ENCODE data around the gene SRSF8. TPM values are rescaled to one million over a fixed set of nuclear protein-coding genes. Genes with fewer than 3 reads are reported as not detected.

The SRSF8 gene
- total RNA-seq, 2 donors from 2014 or later = 25.6 to 39.9 TPM

DNA sequence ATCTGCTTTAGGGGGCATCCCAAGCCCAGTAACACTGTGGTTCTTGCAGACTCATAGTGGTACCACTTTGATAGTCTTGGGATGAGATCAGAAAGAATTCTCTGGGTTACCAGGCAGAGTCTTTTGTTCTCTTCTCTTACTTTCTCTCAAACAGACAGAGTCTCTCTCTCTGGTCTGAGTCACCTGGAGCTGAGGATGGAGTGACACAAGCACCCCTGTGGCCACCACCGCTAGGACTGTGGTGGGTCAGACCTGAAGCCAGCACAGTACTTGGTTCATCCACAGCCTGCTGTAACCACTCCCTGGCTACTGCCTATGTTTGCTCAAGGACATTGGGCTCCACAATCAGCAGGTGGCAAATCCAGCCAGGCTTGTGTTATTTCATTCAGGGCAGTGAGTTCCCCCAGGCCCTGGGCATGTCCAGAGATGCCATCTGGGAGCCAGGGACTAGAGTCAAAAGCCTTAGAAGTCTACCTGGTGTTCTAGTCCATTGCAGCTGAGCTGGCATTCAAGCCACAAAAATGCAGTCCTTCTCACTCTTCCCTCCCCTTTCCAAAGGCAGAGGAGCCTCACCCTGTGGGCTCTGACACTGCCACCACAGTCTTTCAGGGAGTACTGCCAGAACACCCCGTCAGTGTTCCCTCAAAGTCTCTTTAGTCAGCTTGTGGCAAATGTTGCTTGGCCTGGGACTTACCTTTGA lies 52.8 kb downstream of the SRSF8 start:
- no peaks in the 10 kb centered on the region for H3K36me3 ChIP-seq
- DNase-seq (ENCODE audit: low spot score) (no peak), ATAC-seq (ENCODE audit: insufficient number of reproducible peaks, low FRiP score, low read depth) (no peak)
- H3K4me1 ChIP-seq (ENCODE audit: control insufficient read depth in 1 of 2, low read depth in 2 of 2) = no peaks in the 10 kb centered on the region
- H3K9me3 ChIP-seq = no peaks in the 10 kb centered on the region
- H3K27me3 ChIP-seq (replicated peaks; ENCODE audit: insufficient read depth) = no peaks in the 10 kb centered on the region
- no peak overlapping the region for H3K27ac ChIP-seq
- H3K4me3 ChIP-seq = no peak overlapping the region
- TF ChIP-seq, protein P1, sequence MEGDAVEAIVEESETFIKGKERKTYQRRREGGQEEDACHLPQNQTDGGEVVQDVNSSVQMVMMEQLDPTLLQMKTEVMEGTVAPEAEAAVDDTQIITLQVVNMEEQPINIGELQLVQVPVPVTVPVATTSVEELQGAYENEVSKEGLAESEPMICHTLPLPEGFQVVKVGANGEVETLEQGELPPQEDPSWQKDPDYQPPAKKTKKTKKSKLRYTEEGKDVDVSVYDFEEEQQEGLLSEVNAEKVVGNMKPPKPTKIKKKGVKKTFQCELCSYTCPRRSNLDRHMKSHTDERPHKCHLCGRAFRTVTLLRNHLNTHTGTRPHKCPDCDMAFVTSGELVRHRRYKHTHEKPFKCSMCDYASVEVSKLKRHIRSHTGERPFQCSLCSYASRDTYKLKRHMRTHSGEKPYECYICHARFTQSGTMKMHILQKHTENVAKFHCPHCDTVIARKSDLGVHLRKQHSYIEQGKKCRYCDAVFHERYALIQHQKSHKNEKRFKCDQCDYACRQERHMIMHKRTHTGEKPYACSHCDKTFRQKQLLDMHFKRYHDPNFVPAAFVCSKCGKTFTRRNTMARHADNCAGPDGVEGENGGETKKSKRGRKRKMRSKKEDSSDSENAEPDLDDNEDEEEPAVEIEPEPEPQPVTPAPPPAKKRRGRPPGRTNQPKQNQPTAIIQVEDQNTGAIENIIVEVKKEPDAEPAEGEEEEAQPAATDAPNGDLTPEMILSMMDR (IDR thresholded peaks at IDR 0.05) = no peak

Other genes with a start within 250 kb of the SRSF8 start
- 10 to 100 TPM; 35.2 to 46.6 TPM for gene CWC15, start 93.4 kb upstream of the SRSF8 start, total RNA-seq
- gene KDM4D, start 93.2 kb upstream of the SRSF8 start, total RNA-seq = 1 to 10 TPM in 1 of 2 donors, under 1 TPM in 1; 0.54 to 1.9 TPM
- gene KDM4E, start 41.7 kb upstream of the SRSF8 start, total RNA-seq = not detected
- not detected for gene KDM4F, start 17.5 kb upstream of the SRSF8 start, total RNA-seq
- gene ENDOD1, start 22.9 kb downstream of the SRSF8 start, total RNA-seq = 100 to 1,000 TPM in 1 of 2 donors, 10 to 100 TPM in 1; 86.9 to 155 TPM
- 10 to 100 TPM; 37.9 to 41.3 TPM for gene SESN3, start 164.3 kb downstream of the SRSF8 start, total RNA-seq

All from thoracic aorta (tissue), 2 donors.